HFFc6 (cell line): ENCODE measurements around the gene MFN2. TPM values are rescaled to one million over a fixed set of nuclear protein-coding genes. Genes with fewer than 3 reads are reported as not detected.

Experiments
- DNase-seq: peaks from one replicate; pipeline ENCODE4 v3.0.0-alpha.2; 2018
- H3K27ac Mint-ChIP-seq: 2 replicates; pipeline ENCODE4 v1.8.0; 2020; ENCODE audit warnings: mild to moderate bottlenecking, mixed read lengths
- H3K27me3 Mint-ChIP-seq: 2 replicates; pipeline ENCODE4 v1.8.0; 2021; ENCODE audit warnings: mild to moderate bottlenecking, moderate library complexity, mixed read lengths; ENCODE audit not compliant: insufficient read depth
- H3K36me3 Mint-ChIP-seq: 2 replicates; pipeline ENCODE4 v1.8.0; 2021; ENCODE audit warnings: low read depth, mixed read lengths
- H3K4me1 Mint-ChIP-seq: 2 replicates; pipeline ENCODE4 v1.8.0; 2020; ENCODE audit warnings: low read depth, mixed read lengths
- H3K4me3 Mint-ChIP-seq: 2 replicates; pipeline ENCODE4 v1.8.0; 2020; ENCODE audit warnings: mild to moderate bottlenecking, moderate library complexity, mixed read lengths
- H3K9me3 Mint-ChIP-seq: 2 replicates; pipeline ENCODE4 v1.8.0; 2020; ENCODE audit warnings: mild to moderate bottlenecking, mixed read lengths
- total RNA-seq, 6 experiments: library from RNA; stranded (reverse); fragmentation: NEBNext Ultra II Directional; extraction: Animal tissue kit (Norgen Biotek cat#: 25700); gene quantifications; 2 replicates in 1 of 6; 3 replicates in 5 of 6; pipeline ENCODE4 v1.2.3, GENCODE V29; 2021
- TF ChIP-seq, protein P1 (sequence below): fragments of 200-600 bp; sonication (generic); IDR thresholded peaks from 2 replicates; pipeline ENCODE4 v1.5.0; 2021; ENCODE audit warnings: antibody characterized with exemption, mild to moderate bottlenecking

Gene MFN2
- total RNA-seq, 6 experiments from 2014 or later = 92.8 to 112 (median 101) TPM

- no peaks in the 10 kb centered on the region for H3K9me3 Mint-ChIP-seq
- no peak overlapping the region for H3K4me3 Mint-ChIP-seq
- H3K27me3 Mint-ChIP-seq = peaks cover 3% of the 10 kb centered on the region; the same call in 1 of the 2 replicates
- peaks cover 18% of the 10 kb centered on the region for H3K4me1 Mint-ChIP-seq
- TF ChIP-seq, protein P1, sequence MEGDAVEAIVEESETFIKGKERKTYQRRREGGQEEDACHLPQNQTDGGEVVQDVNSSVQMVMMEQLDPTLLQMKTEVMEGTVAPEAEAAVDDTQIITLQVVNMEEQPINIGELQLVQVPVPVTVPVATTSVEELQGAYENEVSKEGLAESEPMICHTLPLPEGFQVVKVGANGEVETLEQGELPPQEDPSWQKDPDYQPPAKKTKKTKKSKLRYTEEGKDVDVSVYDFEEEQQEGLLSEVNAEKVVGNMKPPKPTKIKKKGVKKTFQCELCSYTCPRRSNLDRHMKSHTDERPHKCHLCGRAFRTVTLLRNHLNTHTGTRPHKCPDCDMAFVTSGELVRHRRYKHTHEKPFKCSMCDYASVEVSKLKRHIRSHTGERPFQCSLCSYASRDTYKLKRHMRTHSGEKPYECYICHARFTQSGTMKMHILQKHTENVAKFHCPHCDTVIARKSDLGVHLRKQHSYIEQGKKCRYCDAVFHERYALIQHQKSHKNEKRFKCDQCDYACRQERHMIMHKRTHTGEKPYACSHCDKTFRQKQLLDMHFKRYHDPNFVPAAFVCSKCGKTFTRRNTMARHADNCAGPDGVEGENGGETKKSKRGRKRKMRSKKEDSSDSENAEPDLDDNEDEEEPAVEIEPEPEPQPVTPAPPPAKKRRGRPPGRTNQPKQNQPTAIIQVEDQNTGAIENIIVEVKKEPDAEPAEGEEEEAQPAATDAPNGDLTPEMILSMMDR = no peak
- H3K27ac Mint-ChIP-seq = peak overlapping the region; percentile 22; the same call in 1 of the 2 replicates
- H3K36me3 Mint-ChIP-seq = peaks cover 25% of the 10 kb centered on the region
- no peak for DNase-seq
Measured at GRCh38 chr1:11990303-11991032, 10.2 kb downstream of the MFN2 start.

DNA sequence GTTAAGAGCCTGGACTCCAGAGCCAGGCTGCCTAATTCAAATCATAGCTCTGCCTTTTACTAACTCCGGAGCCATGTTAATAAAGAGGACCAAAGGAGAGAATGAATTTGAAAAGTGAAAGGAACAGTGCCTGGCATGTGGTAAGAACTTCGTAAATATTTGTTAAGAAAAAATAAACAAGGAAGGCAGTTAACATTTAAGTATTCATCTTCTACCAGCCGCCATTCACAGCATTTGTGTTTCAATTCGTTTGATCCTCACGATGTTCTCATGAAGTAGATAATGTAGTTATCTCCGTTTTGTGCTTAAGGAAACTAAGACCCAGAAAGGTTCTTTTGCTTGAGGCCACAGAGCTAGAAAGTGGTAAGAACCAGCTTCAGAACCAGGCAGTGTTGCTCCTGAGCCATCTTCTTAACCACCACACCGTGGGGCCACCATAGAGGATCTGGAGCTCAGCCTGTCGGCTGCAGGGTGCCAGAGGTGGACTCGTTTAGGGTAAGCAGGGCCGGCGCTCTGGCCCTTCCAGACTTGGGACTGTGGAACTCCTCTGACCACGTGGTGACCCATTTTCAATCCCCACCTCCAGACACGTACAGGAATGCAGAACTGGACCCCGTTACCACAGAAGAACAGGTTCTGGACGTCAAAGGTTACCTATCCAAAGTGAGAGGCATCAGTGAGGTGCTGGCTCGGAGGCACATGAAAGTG is 11.9 kb downstream of the MFN2 start:
- Mint-ChIP-seq H3K27ac (no peak overlapping the region), H3K9me3 (no peaks in the 10 kb centered on the region), H3K4me1 (peaks cover 9% of the 10 kb centered on the region), H3K36me3 (peaks cover 22% of the 10 kb centered on the region), H3K27me3 (peaks cover 2% of the 10 kb centered on the region), H3K4me3 (no peak overlapping the region)
- TF ChIP-seq, protein P1 = no peak
- no peak for DNase-seq

DNA sequence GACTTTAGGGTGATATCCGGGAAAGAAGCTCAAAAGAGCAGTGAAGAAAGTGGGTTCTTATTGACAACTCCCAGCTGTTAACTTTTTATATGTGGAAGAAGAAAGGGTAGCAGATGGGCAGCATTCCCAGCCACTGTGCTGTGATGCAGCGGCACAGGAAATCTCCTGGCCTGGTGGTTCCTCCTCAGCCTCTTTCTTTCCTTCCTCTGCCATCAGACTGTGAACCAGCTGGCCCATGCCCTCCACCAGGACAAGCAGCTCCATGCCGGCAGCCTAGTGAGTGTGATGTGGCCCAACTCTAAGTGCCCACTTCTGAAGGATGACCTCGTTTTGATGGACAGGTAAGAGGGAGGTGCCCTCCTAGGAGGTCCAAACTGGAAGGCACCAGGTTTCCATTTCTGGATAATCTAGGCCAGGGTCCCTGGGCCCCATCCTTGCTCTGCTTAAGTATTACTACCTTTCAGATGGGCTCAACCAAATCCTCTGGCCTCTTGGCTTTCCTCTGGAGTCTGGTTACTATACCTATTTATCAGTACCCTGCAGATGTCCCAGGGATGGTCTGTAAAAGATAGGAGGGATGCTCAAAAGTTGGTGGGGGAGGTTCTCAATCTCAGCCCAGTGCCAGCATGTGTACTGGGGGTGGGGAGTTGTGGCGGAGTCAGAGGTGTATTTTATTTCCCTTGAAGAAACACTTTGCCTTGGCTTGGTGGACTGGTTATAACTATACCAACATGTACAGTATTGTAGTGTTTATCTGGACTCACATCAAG is 17.0 kb downstream of the MFN2 start:
- no peaks in the 10 kb centered on the region for H3K9me3 Mint-ChIP-seq
- no peak overlapping the region for H3K27ac Mint-ChIP-seq
- peaks cover 26% of the 10 kb centered on the region for H3K36me3 Mint-ChIP-seq
- H3K4me3 Mint-ChIP-seq = no peak overlapping the region
- peaks cover 3% of the 10 kb centered on the region for H3K27me3 Mint-ChIP-seq
- TF ChIP-seq, protein P1 = no peak
- no peak for DNase-seq
- H3K4me1 Mint-ChIP-seq = no peaks in the 10 kb centered on the region; the same call in 1 of the 2 replicates

GRCh38 chr1:11998636-11999035 is 18.4 kb downstream of the MFN2 start:
- TF ChIP-seq, protein P1 = no peak
- Mint-ChIP-seq H3K4me1 (peaks cover under 1% of the 10 kb centered on the region; the same call in 1 of the 2 replicates), H3K27ac (no peak overlapping the region), H3K27me3 (peaks cover 3% of the 10 kb centered on the region), H3K36me3 (peaks cover 36% of the 10 kb centered on the region), H3K4me3 (no peak overlapping the region), H3K9me3 (no peaks in the 10 kb centered on the region)
- DNase-seq = no peak

DNA sequence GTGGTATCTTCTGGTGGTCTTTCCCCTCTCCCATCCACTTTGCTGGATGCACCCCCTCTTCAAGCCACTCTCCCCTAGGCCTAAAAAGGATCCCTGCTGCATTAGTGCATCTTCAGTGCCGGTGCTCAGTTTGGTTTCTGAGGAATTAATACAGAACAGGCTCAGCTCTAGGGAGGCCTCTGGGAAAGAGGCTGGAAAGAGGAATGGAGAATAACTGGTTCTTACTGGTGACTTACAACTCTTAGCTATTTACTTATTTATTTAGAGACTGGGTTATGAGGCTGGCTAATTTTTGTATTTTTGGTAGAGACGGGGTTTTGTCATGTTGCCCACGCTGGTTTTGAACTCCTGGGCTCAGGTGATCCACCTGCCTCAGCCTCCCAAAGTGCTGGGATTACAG is 19.0 kb downstream of the MFN2 start:
- H3K27ac Mint-ChIP-seq = no peak overlapping the region
- H3K4me1 Mint-ChIP-seq = peaks cover 7% of the 10 kb centered on the region
- DNase-seq = no peak
- peaks cover 37% of the 10 kb centered on the region for H3K36me3 Mint-ChIP-seq
- no peaks in the 10 kb centered on the region for H3K9me3 Mint-ChIP-seq
- H3K4me3 Mint-ChIP-seq = no peak overlapping the region
- TF ChIP-seq, protein P1 = no peak
- peaks cover 3% of the 10 kb centered on the region for H3K27me3 Mint-ChIP-seq
